Activated CD4-positive, alpha-beta T cell treated with anti-CD3 and anti-CD28 coated beads, Interleukin-10, Interleukin-2, amounts not matched to agents 100 ng/mL and 50 ng/mL, durations not matched to agents 16 hours and 8 hours (primary cell): ENCODE data around the gene KLHDC10.
"Not testable (repeated sequence)": the region's sequence is repeated elsewhere in the genome, so short reads cannot be mapped to it uniquely, and the experiment has no call there.

ENCODE experiments used
- DNase-seq: peaks from one replicate; pipeline ENCODE4 v3.0.0-alpha.2; 2020

The KLHDC10 gene

GRCh38 chr7:130142654-130143333, 72.5 kb downstream of the KLHDC10 start:
- no peak for DNase-seq

- no peak for DNase-seq
Observed at GRCh38 chr7:130143334-130143732, 73.0 kb downstream of the KLHDC10 start.

- DNase-seq, result no peak
Observed at GRCh38 chr7:130143986-130144311, 73.6 kb downstream of the KLHDC10 start.

- DNase-seq, result no peak
Observed at GRCh38 chr7:130144312-130145171, 74.2 kb downstream of the KLHDC10 start.

GRCh38 chr7:130145424-130146100, 75.2 kb downstream of the KLHDC10 start:
- no peak for DNase-seq

GRCh38 chr7:130146142-130146541, 75.8 kb downstream of the KLHDC10 start:
- not testable (repeated sequence) for DNase-seq

GRCh38 chr7:130146693-130147405, 76.5 kb downstream of the KLHDC10 start:
- no peak for DNase-seq

- no peak for DNase-seq
Observed at GRCh38 chr7:130147710-130148325, 77.5 kb downstream of the KLHDC10 start.

GRCh38 chr7:130148561-130148960, 78.2 kb downstream of the KLHDC10 start:
- no peak for DNase-seq

GRCh38 chr7:130149281-130150139, 79.2 kb downstream of the KLHDC10 start:
- no peak for DNase-seq

- DNase-seq, result no peak
Observed at GRCh38 chr7:130150587-130150986, 80.3 kb downstream of the KLHDC10 start.

GRCh38 chr7:130151591-130152492, 81.5 kb downstream of the KLHDC10 start:
- DNase-seq, result peak; percentile 34

GRCh38 chr7:130152493-130153210, 82.3 kb downstream of the KLHDC10 start:
- DNase-seq, result no peak

GRCh38 chr7:130153211-130153908, 83.0 kb downstream of the KLHDC10 start:
- DNase-seq, result no peak

GRCh38 chr7:130154131-130154500, 83.8 kb downstream of the KLHDC10 start:
- DNase-seq, result no peak

- DNase-seq, result no peak
Observed at GRCh38 chr7:130154501-130155317, 84.4 kb downstream of the KLHDC10 start.

- DNase-seq, result no peak
Observed at GRCh38 chr7:130156140-130156539, 85.8 kb downstream of the KLHDC10 start.

GRCh38 chr7:130157700-130158099, 87.4 kb downstream of the KLHDC10 start:
- DNase-seq, result no peak
